ENCODE data around the gene MAFB. TPM values are rescaled to one million over a fixed set of nuclear protein-coding genes. Genes with fewer than 3 reads are reported as not detected.

MAFB gene
- total RNA-seq, 2 experiments from 2014 or later: not detected

DNA sequence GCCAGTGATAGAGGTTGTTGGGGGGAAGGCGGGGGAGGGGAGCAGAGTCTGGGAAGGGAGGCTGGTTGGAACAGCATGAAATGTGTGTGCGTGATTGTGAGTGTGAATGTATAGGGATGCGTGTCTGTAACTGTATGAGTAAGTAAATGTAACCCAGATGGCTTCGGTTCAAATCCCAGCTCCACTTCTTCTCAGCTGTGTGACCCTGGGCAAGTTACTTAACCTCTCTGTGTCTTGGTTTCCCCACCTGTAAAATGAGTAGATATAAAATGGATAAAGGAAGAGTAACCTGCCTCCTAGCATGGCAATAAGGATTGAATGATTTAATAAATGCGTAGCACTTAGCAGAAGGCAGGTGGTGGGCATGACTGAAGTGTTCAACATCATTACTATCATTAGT, 24.1 kb downstream of the MAFB start:
- Histone ChIP-seq H3K9me3 (ENCODE audit: low read length) (no peaks in the 10 kb centered on the region), H2AFZ (ENCODE audit: low read length) (no peak overlapping the region), H3K4me2 (ENCODE audit: low read length) (no peak overlapping the region), H3K79me2 (ENCODE audit: insufficient read depth, low read depth, low read length) (no peaks in the 10 kb centered on the region), H3K36me3 (ENCODE audit: insufficient read depth, low read length) (no peaks in the 10 kb centered on the region), H3K4me1 (ENCODE audit: insufficient read depth, low read length, poor library complexity, severe bottlenecking) (no peaks in the 10 kb centered on the region), H3K27ac (ENCODE audit: low read depth, low read length, poor library complexity, severe bottlenecking) (no peak overlapping the region), H4K20me1 (ENCODE audit: insufficient read depth, low read length) (no peaks in the 10 kb centered on the region), H3K4me3 (ENCODE audit: low read depth, low read length, poor library complexity, severe bottlenecking) (no peak overlapping the region), H3K9me2 (ENCODE audit: insufficient read depth, low read length) (no peaks in the 10 kb centered on the region)
- TF ChIP-seq, protein P1, sequence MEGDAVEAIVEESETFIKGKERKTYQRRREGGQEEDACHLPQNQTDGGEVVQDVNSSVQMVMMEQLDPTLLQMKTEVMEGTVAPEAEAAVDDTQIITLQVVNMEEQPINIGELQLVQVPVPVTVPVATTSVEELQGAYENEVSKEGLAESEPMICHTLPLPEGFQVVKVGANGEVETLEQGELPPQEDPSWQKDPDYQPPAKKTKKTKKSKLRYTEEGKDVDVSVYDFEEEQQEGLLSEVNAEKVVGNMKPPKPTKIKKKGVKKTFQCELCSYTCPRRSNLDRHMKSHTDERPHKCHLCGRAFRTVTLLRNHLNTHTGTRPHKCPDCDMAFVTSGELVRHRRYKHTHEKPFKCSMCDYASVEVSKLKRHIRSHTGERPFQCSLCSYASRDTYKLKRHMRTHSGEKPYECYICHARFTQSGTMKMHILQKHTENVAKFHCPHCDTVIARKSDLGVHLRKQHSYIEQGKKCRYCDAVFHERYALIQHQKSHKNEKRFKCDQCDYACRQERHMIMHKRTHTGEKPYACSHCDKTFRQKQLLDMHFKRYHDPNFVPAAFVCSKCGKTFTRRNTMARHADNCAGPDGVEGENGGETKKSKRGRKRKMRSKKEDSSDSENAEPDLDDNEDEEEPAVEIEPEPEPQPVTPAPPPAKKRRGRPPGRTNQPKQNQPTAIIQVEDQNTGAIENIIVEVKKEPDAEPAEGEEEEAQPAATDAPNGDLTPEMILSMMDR (conservative IDR thresholded peaks at IDR 0.05; ENCODE audit: low read length): no peak
- TF ChIP-seq EZH2phosphoT487 (IDR thresholded peaks at IDR 0.05; ENCODE audit: borderline replicate concordance, low read depth, low read length): no peak
- CTCF ChIA-PET (ENCODE audit: unreplicated experiment): no interaction called here
- intact Hi-C loops (cut with micrococcal nuclease; ENCODE audit: unreplicated experiment): no loop called here
- DNase-seq (ENCODE audit: low spot score): no peak
- no TSS peak for BruUV-seq (replicated peaks)
- POLR2A ChIA-PET: interaction anchor here (0.5 kb wide), 1 partner anchor 449 kb away, joined by 3 read pairs; no protein-coding TSS in a partner anchor

DNA sequence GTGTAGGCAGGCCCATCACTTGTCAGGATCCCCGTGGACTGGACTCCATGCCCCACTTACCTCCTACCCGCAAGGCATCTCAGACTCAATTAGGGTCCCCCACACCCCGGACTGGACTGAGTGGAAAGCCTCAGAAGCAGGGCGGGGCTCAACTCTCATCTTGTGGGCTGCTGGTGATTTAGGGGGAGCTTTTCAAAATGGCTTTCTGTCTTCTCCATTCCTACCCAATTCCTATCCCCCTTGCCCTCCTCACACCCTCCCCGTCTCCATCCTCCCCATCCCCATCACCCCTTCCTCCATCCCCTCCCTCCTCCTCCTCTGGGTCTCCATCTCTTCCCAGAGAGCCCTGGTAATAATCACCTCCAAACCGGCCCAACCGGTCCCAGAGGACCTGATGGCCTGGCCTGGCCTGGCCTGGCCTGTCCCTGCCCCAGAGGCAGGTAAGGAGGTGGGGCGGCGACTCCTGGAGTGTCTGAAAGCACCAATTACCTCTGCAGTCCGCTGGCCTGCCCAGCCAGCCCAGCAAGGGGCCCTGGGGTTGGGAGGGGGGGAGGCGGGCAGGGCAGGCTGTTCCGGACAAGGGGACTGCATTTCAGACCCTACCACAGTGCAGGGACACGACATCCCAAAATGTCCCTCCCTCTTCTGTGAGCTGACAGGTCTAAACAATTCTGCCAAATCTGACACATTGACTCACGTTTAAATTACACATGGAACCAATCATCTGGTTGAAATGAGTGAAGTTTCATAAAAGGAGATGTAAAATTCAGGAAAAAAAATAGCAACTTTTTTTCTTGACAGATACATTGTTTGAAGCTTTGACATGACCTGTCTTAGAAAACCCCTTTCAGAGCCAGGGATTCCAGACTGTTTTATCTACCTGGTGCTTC, 24.8 kb downstream of the MAFB start:
- Histone ChIP-seq H3K9me3 (ENCODE audit: low read length) (no peaks in the 10 kb centered on the region), H3K4me2 (ENCODE audit: low read length) (no peak overlapping the region), H4K20me1 (ENCODE audit: insufficient read depth, low read length) (no peaks in the 10 kb centered on the region), H3K36me3 (ENCODE audit: insufficient read depth, low read length) (no peaks in the 10 kb centered on the region), H3K4me3 (ENCODE audit: low read depth, low read length, poor library complexity, severe bottlenecking) (no peak overlapping the region), H3K9me2 (ENCODE audit: insufficient read depth, low read length) (no peaks in the 10 kb centered on the region), H3K27ac (ENCODE audit: low read depth, low read length, poor library complexity, severe bottlenecking) (no peak overlapping the region), H3K4me1 (ENCODE audit: insufficient read depth, low read length, poor library complexity, severe bottlenecking) (no peaks in the 10 kb centered on the region), H3K79me2 (ENCODE audit: insufficient read depth, low read depth, low read length) (no peaks in the 10 kb centered on the region), H2AFZ (ENCODE audit: low read length) (no peak overlapping the region)
- BruUV-seq (replicated peaks): no TSS peak
- ChIA-PET POLR2A (interaction anchor here (1.0 kb wide), 1 partner anchor 393 kb away, joined by 3 read pairs; no protein-coding TSS in a partner anchor), CTCF (ENCODE audit: unreplicated experiment) (no interaction called here)
- DNase-seq (ENCODE audit: low spot score): no peak
- no peak for TF ChIP-seq EZH2phosphoT487 (IDR thresholded peaks at IDR 0.05; ENCODE audit: borderline replicate concordance, low read depth, low read length)
- TF ChIP-seq, protein P1 (conservative IDR thresholded peaks at IDR 0.05; ENCODE audit: low read length): no peak
- intact Hi-C loops (cut with micrococcal nuclease; ENCODE audit: unreplicated experiment): no loop called here

DNA sequence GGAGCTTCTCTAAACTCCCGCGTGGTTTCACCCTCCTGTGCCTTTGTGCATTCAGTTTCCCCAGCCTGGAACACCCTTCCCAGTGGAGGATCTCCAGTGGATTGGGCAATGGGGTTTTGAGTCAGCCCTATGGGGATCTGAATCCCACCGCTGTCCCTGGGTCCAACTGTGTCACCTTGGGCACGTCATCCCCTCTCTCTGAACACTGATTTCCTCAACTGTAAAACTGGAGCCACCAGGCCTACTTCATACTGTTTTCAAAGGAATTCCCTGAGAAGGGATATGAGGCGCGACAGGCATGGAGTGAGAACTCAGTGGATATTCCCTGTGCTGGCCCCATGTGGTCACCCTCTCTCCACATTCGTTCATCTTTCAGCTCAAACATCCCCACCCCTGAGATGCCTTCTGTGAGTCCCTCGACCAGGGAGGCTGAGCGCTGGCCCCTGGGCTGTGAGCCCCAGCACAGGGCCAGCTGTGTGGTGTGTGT, 25.7 kb downstream of the MAFB start:
- H3K4me2 ChIP-seq (ENCODE audit: low read length): no peak overlapping the region
- no peaks in the 10 kb centered on the region for H3K9me3 ChIP-seq (ENCODE audit: low read length)
- H3K27ac ChIP-seq (ENCODE audit: low read depth, low read length, poor library complexity, severe bottlenecking): no peak overlapping the region
- H3K79me2 ChIP-seq (ENCODE audit: insufficient read depth, low read depth, low read length): no peaks in the 10 kb centered on the region
- H3K4me1 ChIP-seq (ENCODE audit: insufficient read depth, low read length, poor library complexity, severe bottlenecking): no peaks in the 10 kb centered on the region
- no peaks in the 10 kb centered on the region for H3K36me3 ChIP-seq (ENCODE audit: insufficient read depth, low read length)
- no peak overlapping the region for H2AFZ ChIP-seq (ENCODE audit: low read length)
- no peak for DNase-seq (ENCODE audit: low spot score)
- H3K4me3 ChIP-seq (ENCODE audit: low read depth, low read length, poor library complexity, severe bottlenecking): no peak overlapping the region
- H3K9me2 ChIP-seq (ENCODE audit: insufficient read depth, low read length): no peaks in the 10 kb centered on the region
- TF ChIP-seq, protein P1 (conservative IDR thresholded peaks at IDR 0.05; ENCODE audit: low read length): no peak
- ChIA-PET CTCF (ENCODE audit: unreplicated experiment) (no interaction called here), POLR2A (interaction anchor here (1.0 kb wide), 1 partner anchor 394 kb away, joined by 3 read pairs; no protein-coding TSS in a partner anchor)
- BruUV-seq (replicated peaks): no TSS peak
- no peaks in the 10 kb centered on the region for H4K20me1 ChIP-seq (ENCODE audit: insufficient read depth, low read length)
- intact Hi-C loops (cut with micrococcal nuclease; ENCODE audit: unreplicated experiment): no loop called here
